SK-N-MC (cell line): ENCODE results near the gene PACSIN2.

Source experiments
- EZH2 ChIP-seq: fragments of 200-600 bp; sonication (generic); IDR thresholded peaks from one replicate; pipeline ENCODE4 v1.6.1; 2017; ENCODE audit warnings: antibody characterized with exemption
- POLR2AphosphoS5 ChIP-seq: IDR thresholded peaks from 2 replicates; pipeline ENCODE4 v1.6.1; 2012; ENCODE audit warnings: mild to moderate bottlenecking, low read depth, low read length, borderline replicate concordance

DNA sequence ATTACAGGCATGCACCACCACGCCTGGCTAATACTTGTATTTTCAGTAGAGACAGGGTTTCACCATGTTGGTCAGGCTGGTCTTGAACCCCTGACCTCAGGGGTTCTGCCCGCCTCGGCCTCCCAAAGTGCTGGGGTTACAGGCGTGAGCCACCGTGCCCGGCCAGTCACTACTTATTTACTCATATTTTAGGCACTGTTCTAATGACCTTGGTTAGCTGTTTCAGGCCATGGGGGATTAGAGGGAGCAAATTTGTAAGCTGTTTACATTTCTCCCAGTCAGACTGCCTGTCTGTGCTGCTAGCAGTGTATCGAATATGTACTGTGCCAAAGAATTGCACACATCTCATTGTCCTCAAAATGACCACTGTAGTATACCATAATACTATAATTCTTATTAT, 32.7 kb upstream of the PACSIN2 start:
- TF ChIP-seq EZH2 (no peak), POLR2AphosphoS5 (no peak)
